ENCODE results near the gene GHRH. TPM values are rescaled to one million over a fixed set of nuclear protein-coding genes. Genes with fewer than 3 reads are reported as not detected.

The GHRH gene
- total and polyA plus RNA-seq, 2 experiments from 2014 or later, result not detected

DNA sequence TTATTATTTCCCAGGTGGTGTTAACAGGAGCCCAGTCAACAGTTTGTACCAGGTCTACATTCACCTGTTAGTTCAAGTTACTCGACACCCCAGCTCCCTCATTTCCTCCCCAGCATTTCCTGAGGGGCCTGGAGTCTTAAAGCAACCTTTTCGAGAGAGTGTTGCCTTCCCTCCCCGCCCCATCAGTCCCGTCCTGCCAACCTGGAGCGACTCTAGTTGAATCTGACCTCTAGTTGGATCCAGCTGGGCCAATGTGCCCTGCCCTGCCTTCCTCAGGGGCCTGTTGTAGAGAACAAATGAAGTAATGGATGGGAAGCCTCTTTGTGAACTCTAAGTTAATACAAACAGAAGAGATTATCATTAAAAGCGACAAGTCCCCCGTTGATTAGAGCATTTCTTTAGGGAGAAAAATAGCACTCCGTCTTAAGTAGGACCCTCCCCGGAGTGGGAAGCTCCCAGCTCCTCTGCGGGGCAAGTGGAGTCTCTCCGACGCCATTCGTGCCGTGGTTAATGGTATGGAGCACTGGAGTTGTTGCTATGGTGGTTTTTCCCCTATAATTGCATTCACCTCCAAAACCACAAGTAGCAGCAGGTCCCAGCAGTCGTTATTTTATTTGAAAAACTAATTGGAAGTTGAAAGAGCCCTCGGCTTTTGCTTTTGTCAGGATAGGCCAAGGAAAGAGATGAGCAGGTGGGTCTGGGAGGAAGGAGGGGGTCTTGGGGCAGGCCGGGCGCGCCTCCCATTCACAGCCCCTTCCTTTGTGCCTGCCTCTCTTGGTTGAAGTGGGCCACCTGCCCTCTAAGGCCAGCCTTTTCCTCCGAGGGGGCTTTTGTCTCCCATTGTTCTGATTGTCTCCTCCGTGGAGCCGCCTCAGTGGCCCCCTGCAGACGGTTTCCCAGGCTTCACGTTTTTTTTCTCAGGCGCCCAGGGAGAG is 16.1 kb downstream of the GHRH start:
- no peak overlapping the region for H3K27ac ChIP-seq
- no peaks in the 10 kb centered on the region for H3K9me2 ChIP-seq (replicated peaks; ENCODE audit: insufficient read depth)
- no peak for TF ChIP-seq EZH2phosphoT487 (IDR thresholded peaks at IDR 0.05; ENCODE audit: low read depth, severe bottlenecking, unreplicated experiment)
- TF ChIP-seq, protein P1, sequence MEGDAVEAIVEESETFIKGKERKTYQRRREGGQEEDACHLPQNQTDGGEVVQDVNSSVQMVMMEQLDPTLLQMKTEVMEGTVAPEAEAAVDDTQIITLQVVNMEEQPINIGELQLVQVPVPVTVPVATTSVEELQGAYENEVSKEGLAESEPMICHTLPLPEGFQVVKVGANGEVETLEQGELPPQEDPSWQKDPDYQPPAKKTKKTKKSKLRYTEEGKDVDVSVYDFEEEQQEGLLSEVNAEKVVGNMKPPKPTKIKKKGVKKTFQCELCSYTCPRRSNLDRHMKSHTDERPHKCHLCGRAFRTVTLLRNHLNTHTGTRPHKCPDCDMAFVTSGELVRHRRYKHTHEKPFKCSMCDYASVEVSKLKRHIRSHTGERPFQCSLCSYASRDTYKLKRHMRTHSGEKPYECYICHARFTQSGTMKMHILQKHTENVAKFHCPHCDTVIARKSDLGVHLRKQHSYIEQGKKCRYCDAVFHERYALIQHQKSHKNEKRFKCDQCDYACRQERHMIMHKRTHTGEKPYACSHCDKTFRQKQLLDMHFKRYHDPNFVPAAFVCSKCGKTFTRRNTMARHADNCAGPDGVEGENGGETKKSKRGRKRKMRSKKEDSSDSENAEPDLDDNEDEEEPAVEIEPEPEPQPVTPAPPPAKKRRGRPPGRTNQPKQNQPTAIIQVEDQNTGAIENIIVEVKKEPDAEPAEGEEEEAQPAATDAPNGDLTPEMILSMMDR (IDR thresholded peaks at IDR 0.05; ENCODE audit: poor library complexity), result no peak
- TF ChIP-seq EZH2 (IDR thresholded peaks at IDR 0.05; ENCODE audit: borderline replicate concordance), result no peak
- no peaks in the 10 kb centered on the region for H3K4me1 ChIP-seq (ENCODE audit: insufficient read depth)
- no peaks in the 10 kb centered on the region for H3K9me3 ChIP-seq (ENCODE audit: low read depth)
- no peak for DNase-seq (ENCODE audit: low spot score)
- H2AFZ ChIP-seq, result no peak overlapping the region
- H3K36me3 ChIP-seq (replicated peaks; ENCODE audit: insufficient read depth, low read depth), result peaks cover 8% of the 10 kb centered on the region
- no peaks in the 10 kb centered on the region for H4K20me1 ChIP-seq (ENCODE audit: insufficient read depth, poor library complexity, severe bottlenecking)
- no peak overlapping the region for H3K4me3 ChIP-seq
- H3K4me2 ChIP-seq, result no peak overlapping the region
- H3K79me2 ChIP-seq, result no peaks in the 10 kb centered on the region
- no peaks in the 10 kb centered on the region for H3K27me3 ChIP-seq
- WGBS (ENCODE audit: low lambda C conversion rate, missing lambda C conversion rate), result 85% methylated on average over 25 of the region's 25 CpGs

DNA sequence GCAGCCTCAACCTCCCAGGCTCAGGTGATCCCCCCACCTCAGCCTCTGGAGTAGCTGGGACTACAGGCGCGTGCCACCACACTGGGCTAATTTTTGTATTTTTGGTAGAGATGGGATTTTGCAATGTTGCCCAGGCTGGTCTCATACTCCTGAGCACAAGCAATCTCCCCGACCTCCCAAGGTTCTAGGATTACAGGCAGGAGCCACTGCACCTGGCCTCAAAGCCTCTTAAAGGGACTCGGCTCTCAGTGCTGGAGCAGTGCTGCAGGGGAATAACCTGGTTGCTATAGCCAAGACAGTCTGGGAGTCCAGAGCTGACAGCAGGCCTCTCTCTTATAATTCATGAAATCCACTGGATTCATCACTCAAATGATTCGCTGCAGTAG is 17.0 kb downstream of the GHRH start:
- WGBS (ENCODE audit: low lambda C conversion rate, missing lambda C conversion rate), result 79% methylated on average over 5 of the region's 5 CpGs
- TF ChIP-seq EZH2phosphoT487 (IDR thresholded peaks at IDR 0.05; ENCODE audit: low read depth, severe bottlenecking, unreplicated experiment) (no peak), EZH2 (IDR thresholded peaks at IDR 0.05; ENCODE audit: borderline replicate concordance) (no peak)
- TF ChIP-seq, protein P1 (IDR thresholded peaks at IDR 0.05; ENCODE audit: poor library complexity), result no peak
- H3K4me2 ChIP-seq, result no peak overlapping the region

DNA sequence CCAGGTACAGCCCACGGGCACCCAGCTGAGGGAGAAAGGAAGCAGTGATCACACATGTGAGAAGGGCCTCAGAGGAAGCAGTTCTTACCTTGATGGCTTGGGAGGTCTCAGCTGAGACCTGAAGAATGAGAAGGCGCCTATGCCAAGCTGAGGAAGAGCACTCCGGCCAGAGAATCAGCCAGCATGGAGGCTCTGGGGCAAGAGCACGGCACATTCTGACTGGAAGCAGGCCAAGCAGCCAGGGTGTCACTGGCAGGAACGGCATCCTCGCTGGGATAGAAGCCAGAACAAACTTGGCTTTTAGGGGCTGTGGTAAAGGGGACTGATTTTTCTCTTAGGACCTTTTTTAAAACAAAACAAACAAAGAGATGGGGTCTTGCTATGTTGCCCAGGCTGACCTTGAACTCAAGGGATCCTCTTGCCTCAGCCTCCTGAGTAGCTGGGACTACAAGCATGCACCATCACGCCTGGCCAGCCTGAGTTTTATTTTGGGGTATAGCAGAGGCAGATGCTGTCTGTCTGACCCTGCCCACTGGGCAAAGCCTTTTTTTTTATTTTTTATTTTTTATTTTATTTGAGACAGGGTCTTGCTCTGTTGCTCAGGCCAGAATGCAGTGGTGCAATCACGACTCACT is 17.6 kb downstream of the GHRH start:
- WGBS (ENCODE audit: low lambda C conversion rate, missing lambda C conversion rate), result 90% methylated on average over 8 of the region's 8 CpGs
- no peak overlapping the region for H3K27ac ChIP-seq
- no peaks in the 10 kb centered on the region for H3K9me3 ChIP-seq (ENCODE audit: low read depth)
- no peaks in the 10 kb centered on the region for H3K4me1 ChIP-seq (ENCODE audit: insufficient read depth)
- H3K4me3 ChIP-seq, result no peak overlapping the region
- H3K36me3 ChIP-seq (replicated peaks; ENCODE audit: insufficient read depth, low read depth), result peaks cover 8% of the 10 kb centered on the region
- DNase-seq (ENCODE audit: low spot score), result no peak
- no peaks in the 10 kb centered on the region for H4K20me1 ChIP-seq (ENCODE audit: insufficient read depth, poor library complexity, severe bottlenecking)
- H3K9me2 ChIP-seq (replicated peaks; ENCODE audit: insufficient read depth), result no peaks in the 10 kb centered on the region
- H3K4me2 ChIP-seq, result no peak overlapping the region
- no peaks in the 10 kb centered on the region for H3K79me2 ChIP-seq
- H3K27me3 ChIP-seq, result no peaks in the 10 kb centered on the region
- TF ChIP-seq, protein P1 (IDR thresholded peaks at IDR 0.05; ENCODE audit: poor library complexity), result no peak
- TF ChIP-seq EZH2phosphoT487 (IDR thresholded peaks at IDR 0.05; ENCODE audit: low read depth, severe bottlenecking, unreplicated experiment) (no peak), EZH2 (IDR thresholded peaks at IDR 0.05; ENCODE audit: borderline replicate concordance) (no peak)
- H2AFZ ChIP-seq, result no peak overlapping the region

More for the DNA sequence above, 17.0 kb downstream of the GHRH start:
- Histone ChIP-seq H4K20me1 (ENCODE audit: insufficient read depth, poor library complexity, severe bottlenecking) (no peaks in the 10 kb centered on the region), H3K9me2 (replicated peaks; ENCODE audit: insufficient read depth) (no peaks in the 10 kb centered on the region), H2AFZ (no peak overlapping the region), H3K4me1 (ENCODE audit: insufficient read depth) (no peaks in the 10 kb centered on the region), H3K9me3 (ENCODE audit: low read depth) (no peaks in the 10 kb centered on the region), H3K27ac (no peak overlapping the region), H3K27me3 (no peaks in the 10 kb centered on the region), H3K36me3 (replicated peaks; ENCODE audit: insufficient read depth, low read depth) (peaks cover 8% of the 10 kb centered on the region), H3K4me3 (no peak overlapping the region), H3K79me2 (no peaks in the 10 kb centered on the region)
- DNase-seq (ENCODE audit: low spot score), result no peak

All from hepatocyte (in vitro differentiated cells).